Immature natural killer cell (primary cell): ENCODE results near the gene SSH2. TPM values are rescaled to one million over a fixed set of nuclear protein-coding genes. Genes with fewer than 3 reads are reported as not detected.
A peak's percentile ranks its signal among the peaks of the same experiment; 100 is the strongest.
"Not testable (repeated sequence)": the region's sequence is repeated elsewhere in the genome, so short reads cannot be mapped to it uniquely, and the experiment has no call there.

ENCODE experiments used
- DNase-seq, 3 donors: peaks; one replicate each; pipeline ENCODE4 v3.0.0; 2022; ENCODE audit warnings: mixed read lengths in 1 of 3
- H3K27ac Mint-ChIP-seq, 6 donors: one replicate each; pipeline ENCODE4 v1.8.0; 2020; ENCODE audit warnings: mixed read lengths in 6 of 6, mild to moderate bottlenecking in 5 of 6, inconsistent platforms in 4 of 6, moderate library complexity in 3 of 6
- H3K27me3 Mint-ChIP-seq, 3 donors: one replicate each; pipeline ENCODE4 v1.8.0; 2020 to 2021; ENCODE audit warnings: low read depth in 3 of 3, mild to moderate bottlenecking in 3 of 3, mixed read lengths in 3 of 3, moderate library complexity in 3 of 3, inconsistent platforms in 1 of 3
- H3K36me3 Mint-ChIP-seq, 3 donors: one replicate each; pipeline ENCODE4 v1.8.0; 2020; ENCODE audit warnings: mixed read lengths in 3 of 3, inconsistent platforms in 2 of 3, mild to moderate bottlenecking in 2 of 3
- H3K4me1 Mint-ChIP-seq, 2 donors: one replicate each; pipeline ENCODE4 v1.8.0; 2020; ENCODE audit warnings: inconsistent platforms in 2 of 2, mild to moderate bottlenecking in 2 of 2, mixed read lengths in 2 of 2, moderate library complexity in 1 of 2
- H3K4me3 Mint-ChIP-seq, 5 donors: one replicate each; pipeline ENCODE4 v1.8.0; 2020; ENCODE audit warnings: mild to moderate bottlenecking in 5 of 5, mixed read lengths in 5 of 5, inconsistent platforms in 3 of 5, moderate library complexity in 3 of 5
- H3K9me3 Mint-ChIP-seq, 6 donors: one replicate each; pipeline ENCODE4 v1.8.0; 2020; ENCODE audit warnings: mild to moderate bottlenecking in 6 of 6, mixed read lengths in 6 of 6, inconsistent platforms in 4 of 6, moderate library complexity in 3 of 6
- polyA plus RNA-seq, 3 donors: library from polyadenylated mRNA; unstranded; fragments of 300-500 nt; fragmentation: Illumina TruSeq; gene quantifications; one replicate each; pipeline ENCODE4 v1.2.3, GENCODE V29; 2021

Gene SSH2
- polyA plus RNA-seq, 3 donors from 2014 or later, result 24.2 to 61.5 (median 25.3) TPM

DNA sequence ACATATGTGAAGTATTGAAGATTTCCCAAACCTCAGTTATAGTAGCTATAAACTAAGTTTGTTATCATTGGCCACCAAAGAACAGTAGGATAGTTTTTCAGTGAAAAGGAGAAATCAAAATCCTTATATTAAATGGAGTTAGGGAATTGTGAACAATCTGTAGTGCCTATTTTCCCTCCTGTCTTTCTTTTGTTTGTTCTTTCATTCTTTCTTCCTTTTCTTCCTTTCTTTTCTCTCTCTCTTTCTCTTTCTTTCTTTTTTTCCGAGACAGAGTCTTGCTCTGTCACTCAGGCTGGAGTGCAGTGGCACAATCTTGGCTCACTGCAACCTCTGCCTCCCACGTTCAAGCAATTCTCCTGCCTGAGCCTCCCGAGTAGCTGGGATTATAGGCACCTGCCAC is 48.8 kb downstream of the SSH2 start:
- Mint-ChIP-seq H3K27ac (peak overlapping the region in 1 of 6 donors; percentile 6), H3K9me3 (no peaks in the 10 kb centered on the region), H3K27me3 (no peaks in the 10 kb centered on the region), H3K4me3 (no peak overlapping the region), H3K36me3 (peaks cover 0 to 3% (median 0%) of the 10 kb centered on the region in 3 donors), H3K4me1 (peaks cover 16 to 21% of the 10 kb centered on the region in 2 donors)
- DNase-seq, result no peak

DNA sequence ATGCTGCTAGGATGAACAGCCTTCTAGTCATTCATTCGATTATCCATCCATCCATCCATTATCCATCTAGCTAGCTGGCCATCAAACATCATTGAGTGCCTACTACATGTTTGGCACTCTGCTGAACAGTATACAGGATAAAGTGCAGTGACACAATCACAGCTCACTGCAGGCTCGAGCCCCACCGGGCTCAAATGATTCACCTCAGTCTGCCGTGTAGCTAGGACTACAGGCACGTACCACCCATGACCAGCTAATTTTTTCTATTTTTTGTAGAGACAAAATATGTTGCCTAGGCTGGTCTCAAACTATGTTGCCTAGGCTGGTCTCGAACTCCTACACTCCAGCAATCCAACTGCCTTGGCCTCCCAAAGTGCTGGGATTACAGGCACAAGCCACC is 50.0 kb downstream of the SSH2 start:
- H3K27me3 Mint-ChIP-seq, result no peaks in the 10 kb centered on the region
- H3K4me3 Mint-ChIP-seq, result no peak overlapping the region
- H3K36me3 Mint-ChIP-seq, result no peaks in the 10 kb centered on the region
- H3K4me1 Mint-ChIP-seq, result peaks cover 16% of the 10 kb centered on the region in 2 donors
- no peak for DNase-seq
- no peak overlapping the region for H3K27ac Mint-ChIP-seq
- no peaks in the 10 kb centered on the region for H3K9me3 Mint-ChIP-seq

DNA sequence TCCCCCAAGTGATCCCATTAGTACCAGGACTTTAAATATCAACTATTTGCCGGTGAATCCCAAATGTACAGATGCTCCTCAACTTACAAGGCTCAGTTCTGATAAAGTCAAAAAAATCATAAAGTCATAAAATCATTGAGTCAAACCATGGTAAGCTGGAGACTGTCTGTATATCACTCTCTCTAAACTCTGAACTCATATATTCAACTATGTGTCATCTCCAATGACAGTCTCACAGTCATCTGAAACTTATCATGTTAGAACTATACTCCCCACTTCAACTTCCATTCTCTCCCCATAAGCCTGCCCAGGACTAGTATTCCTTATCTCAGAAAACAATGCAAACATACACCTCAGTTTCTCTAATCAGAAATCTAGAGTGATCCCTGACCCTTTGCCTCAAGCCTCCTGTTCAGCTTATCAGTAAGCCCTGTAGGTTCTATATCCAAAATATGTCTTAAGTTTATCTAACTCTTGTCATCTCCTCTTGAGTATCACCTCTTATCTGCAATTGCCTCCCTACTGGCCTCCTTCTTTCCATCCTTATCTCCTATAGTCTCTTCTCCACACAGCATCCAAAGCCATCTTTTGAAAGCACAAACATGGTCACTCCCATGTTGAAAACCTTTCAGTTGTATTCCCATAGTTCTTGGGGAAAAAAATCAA is 55.0 kb downstream of the SSH2 start:
- DNase-seq, result no peak
- Mint-ChIP-seq H3K27me3 (peaks cover 0 to 3% (median 0%) of the 10 kb centered on the region in 3 donors), H3K27ac (no peak overlapping the region), H3K4me1 (peaks cover 5 to 6% of the 10 kb centered on the region in 2 donors), H3K36me3 (no peaks in the 10 kb centered on the region), H3K4me3 (no peak overlapping the region), H3K9me3 (no peaks in the 10 kb centered on the region)

- not testable (repeated sequence) for H3K27ac Mint-ChIP-seq, H3K9me3 Mint-ChIP-seq, DNase-seq, H3K4me1 Mint-ChIP-seq, H3K36me3 Mint-ChIP-seq, H3K4me3 Mint-ChIP-seq, H3K27me3 Mint-ChIP-seq
Measured at GRCh38 chr17:29874358-29874757, 55.7 kb downstream of the SSH2 start.

- Mint-ChIP-seq H3K27ac (no peak overlapping the region), H3K9me3 (no peaks in the 10 kb centered on the region), H3K36me3 (no peaks in the 10 kb centered on the region), H3K27me3 (peaks cover 0 to 3% (median 0%) of the 10 kb centered on the region in 3 donors), H3K4me1 (peaks cover 4 to 6% of the 10 kb centered on the region in 2 donors), H3K4me3 (no peak overlapping the region)
- no peak for DNase-seq
Measured at GRCh38 chr17:29873476-29873875, 56.6 kb downstream of the SSH2 start.

DNA sequence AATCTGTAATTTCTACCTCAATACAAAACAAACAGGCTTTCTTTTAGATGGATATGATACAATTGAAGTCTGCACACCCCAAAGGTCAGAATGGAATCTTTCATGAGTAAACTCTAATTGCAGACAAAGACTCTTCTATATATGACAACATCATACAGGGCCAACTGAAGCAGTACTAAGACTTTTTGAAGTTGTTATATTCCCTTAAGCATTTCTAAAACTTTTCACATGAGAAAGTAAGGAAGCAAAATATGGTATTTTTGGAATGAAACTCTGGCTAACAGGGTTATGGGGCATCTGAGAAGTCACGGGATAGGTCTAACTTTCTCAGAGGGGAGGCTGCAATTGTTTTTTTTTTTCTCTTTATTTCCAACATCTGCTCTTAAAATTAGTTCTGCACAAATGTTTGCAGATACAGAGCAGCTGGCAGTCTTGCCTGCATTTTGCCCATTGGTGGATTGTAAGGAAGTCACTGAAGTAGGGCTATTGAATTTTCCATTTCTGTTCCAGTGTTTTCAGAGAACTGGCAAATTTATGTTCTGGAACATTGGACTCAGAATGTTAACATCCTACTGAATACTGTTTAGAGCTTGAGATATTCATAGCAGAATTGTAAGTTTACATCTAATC is 59.1 kb downstream of the SSH2 start:
- peaks cover 15 to 27% of the 10 kb centered on the region in 2 donors for H3K4me1 Mint-ChIP-seq

DNA sequence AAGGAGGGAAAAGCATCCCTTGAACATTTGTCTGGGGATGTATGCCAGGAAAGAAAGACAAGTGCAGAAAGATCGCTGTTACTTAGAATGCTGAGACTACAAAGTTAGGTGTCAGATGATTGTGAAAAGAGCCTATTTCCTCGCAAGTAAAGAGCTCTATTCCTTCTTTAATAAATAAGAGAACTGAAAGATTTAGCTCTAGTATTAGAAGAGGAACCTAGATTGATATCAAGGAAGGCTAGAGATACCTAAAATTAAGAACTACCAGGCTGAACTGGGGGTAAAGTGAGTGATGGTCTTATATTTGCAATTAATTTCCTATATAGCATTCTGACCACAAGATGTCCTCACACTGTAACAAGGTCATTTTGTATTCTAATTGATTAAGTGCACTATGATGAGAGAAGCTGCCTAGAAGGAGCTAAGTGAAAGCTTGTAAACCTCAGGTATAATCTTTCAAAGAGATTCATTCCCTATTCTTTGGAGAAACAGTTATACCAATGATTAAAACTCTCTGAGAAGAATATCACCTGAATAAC is 62.3 kb downstream of the SSH2 start:
- no peaks in the 10 kb centered on the region for H3K27me3 Mint-ChIP-seq
- H3K9me3 Mint-ChIP-seq, result no peaks in the 10 kb centered on the region
- no peak overlapping the region for H3K27ac Mint-ChIP-seq
- DNase-seq, result no peak
- H3K4me1 Mint-ChIP-seq, result peaks cover 15 to 42% of the 10 kb centered on the region in 2 donors
- no peak overlapping the region for H3K4me3 Mint-ChIP-seq
- no peaks in the 10 kb centered on the region for H3K36me3 Mint-ChIP-seq

More for the DNA sequence above, 59.1 kb downstream of the SSH2 start:
- no peak for DNase-seq
- Mint-ChIP-seq H3K27ac (no peak overlapping the region), H3K36me3 (no peaks in the 10 kb centered on the region), H3K27me3 (peaks cover 0 to 3% (median 0%) of the 10 kb centered on the region in 3 donors), H3K4me3 (no peak overlapping the region), H3K9me3 (no peaks in the 10 kb centered on the region)

GRCh38 chr17:29866746-29867404 is 63.2 kb downstream of the SSH2 start:
- no peak for DNase-seq
- Mint-ChIP-seq H3K27me3 (no peaks in the 10 kb centered on the region), H3K9me3 (no peaks in the 10 kb centered on the region), H3K27ac (no peak overlapping the region), H3K36me3 (peaks cover 0 to 5% (median 0%) of the 10 kb centered on the region in 3 donors), H3K4me1 (peaks cover 17 to 42% of the 10 kb centered on the region in 2 donors), H3K4me3 (no peak overlapping the region)

GRCh38 chr17:29864615-29865014 is 65.4 kb downstream of the SSH2 start:
- Mint-ChIP-seq H3K27me3 (no peaks in the 10 kb centered on the region), H3K9me3 (no peaks in the 10 kb centered on the region), H3K27ac (no peak overlapping the region), H3K36me3 (peaks cover 0 to 5% (median 0%) of the 10 kb centered on the region in 3 donors), H3K4me3 (no peak overlapping the region), H3K4me1 (peaks cover 17 to 36% of the 10 kb centered on the region in 2 donors)
- DNase-seq, result no peak

DNA sequence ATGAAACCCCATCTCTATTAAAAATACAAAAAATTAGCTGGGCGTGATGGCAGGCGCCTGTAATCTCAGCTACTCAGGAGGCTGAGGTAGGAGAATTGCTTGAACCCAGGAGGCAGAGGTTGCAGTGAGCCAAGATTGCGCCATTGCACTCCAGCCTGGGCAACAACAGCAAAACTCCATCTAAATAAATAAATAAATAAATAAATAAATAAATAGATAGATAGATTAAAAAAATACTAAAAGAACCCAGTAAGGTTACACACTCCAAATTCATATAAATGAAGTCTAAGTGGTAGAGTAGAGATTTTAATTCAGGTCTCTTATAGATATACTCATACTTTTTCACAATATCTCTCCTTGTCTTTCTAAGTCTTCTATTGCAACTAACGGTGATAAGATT is 65.9 kb downstream of the SSH2 start:
- peaks cover 17 to 36% of the 10 kb centered on the region in 2 donors for H3K4me1 Mint-ChIP-seq
- H3K27me3 Mint-ChIP-seq, H3K27ac Mint-ChIP-seq, H3K4me3 Mint-ChIP-seq, DNase-seq, H3K9me3 Mint-ChIP-seq, H3K36me3 Mint-ChIP-seq: not testable (repeated sequence)

DNA sequence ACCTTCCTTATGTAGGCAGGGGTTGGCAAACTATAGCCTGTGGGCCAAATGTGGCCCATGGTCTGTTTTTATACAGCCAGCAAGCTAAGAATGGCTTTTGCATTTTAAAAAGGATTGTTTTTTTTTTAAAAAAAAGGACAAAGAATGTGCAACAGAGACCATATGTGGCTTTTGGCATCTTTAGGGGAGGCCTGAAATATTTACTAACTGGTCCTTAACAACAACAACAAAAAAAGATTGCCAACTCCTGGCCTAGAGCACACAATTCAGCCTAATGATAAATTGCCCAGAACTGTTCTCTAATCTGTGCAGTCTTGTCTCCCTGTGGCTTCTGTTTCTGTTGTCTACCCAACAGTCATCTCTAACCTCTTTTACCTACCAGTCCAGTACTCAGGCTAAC is 67.1 kb downstream of the SSH2 start:
- H3K36me3 Mint-ChIP-seq, result peaks cover 0 to 5% (median 2%) of the 10 kb centered on the region in 3 donors
- H3K4me3 Mint-ChIP-seq, result no peak overlapping the region
- H3K27ac Mint-ChIP-seq, result peak overlapping the region in 1 of 6 donors; percentile 16
- no peak for DNase-seq
- H3K4me1 Mint-ChIP-seq, result peaks cover 13 to 34% of the 10 kb centered on the region in 2 donors
- no peaks in the 10 kb centered on the region for H3K27me3 Mint-ChIP-seq
- H3K9me3 Mint-ChIP-seq, result no peaks in the 10 kb centered on the region

DNA sequence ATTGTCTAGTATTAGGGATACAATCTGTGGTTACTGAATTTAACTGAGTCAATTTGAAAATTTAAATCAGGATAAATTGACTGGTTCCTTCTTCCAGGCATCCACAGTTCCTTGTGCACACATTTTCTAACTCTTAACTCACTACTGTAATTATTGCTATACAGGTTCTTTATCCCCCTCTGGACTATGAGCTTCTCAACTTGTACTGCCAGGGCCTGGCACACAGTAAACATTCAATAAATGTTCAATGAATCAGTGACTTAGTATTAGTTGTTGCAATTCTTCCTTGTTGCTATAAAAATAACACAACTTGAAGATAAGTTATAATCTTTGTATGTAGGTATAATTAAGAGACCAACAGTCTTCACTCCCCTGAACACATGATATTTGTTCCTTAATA is 67.9 kb downstream of the SSH2 start:
- Mint-ChIP-seq H3K4me3 (no peak overlapping the region), H3K27ac (peak overlapping the region in 1 of 6 donors; percentile 12), H3K36me3 (peaks cover 0 to 6% (median 5%) of the 10 kb centered on the region in 3 donors), H3K27me3 (no peaks in the 10 kb centered on the region), H3K9me3 (no peaks in the 10 kb centered on the region), H3K4me1 (peaks cover 11 to 34% of the 10 kb centered on the region in 2 donors)
- no peak for DNase-seq

GRCh38 chr17:29859445-29859844 is 70.6 kb downstream of the SSH2 start:
- not testable (repeated sequence) for H3K27ac Mint-ChIP-seq, H3K4me3 Mint-ChIP-seq, DNase-seq, H3K9me3 Mint-ChIP-seq, H3K27me3 Mint-ChIP-seq, H3K36me3 Mint-ChIP-seq
- H3K4me1 Mint-ChIP-seq, result peaks cover 16 to 29% of the 10 kb centered on the region in 2 donors

- H3K27ac Mint-ChIP-seq, result no peak overlapping the region
- no peak overlapping the region for H3K4me3 Mint-ChIP-seq
- peaks cover 16 to 26% of the 10 kb centered on the region in 2 donors for H3K4me1 Mint-ChIP-seq
- no peaks in the 10 kb centered on the region for H3K9me3 Mint-ChIP-seq
- peaks cover 0 to 9% (median 5%) of the 10 kb centered on the region in 3 donors for H3K36me3 Mint-ChIP-seq
- H3K27me3 Mint-ChIP-seq, result no peaks in the 10 kb centered on the region
- no peak for DNase-seq
Measured at GRCh38 chr17:29857823-29858222, 72.2 kb downstream of the SSH2 start.
